HG03039 (cell line): ENCODE measurements around the gene CMC1.

Source experiments
- ATAC-seq: cut with Tn5 transposase; IDR thresholded peaks from one replicate; pipeline ENCODE4 v1.9.1; 2021; ENCODE audit warnings: mild to moderate bottlenecking, moderate library complexity; ENCODE audit not compliant: unreplicated experiment

The CMC1 gene

GRCh38 chr3:28295898-28296490 lies 54.6 kb downstream of the CMC1 start:
- no peak for ATAC-seq

GRCh38 chr3:28299705-28300104 lies 58.3 kb downstream of the CMC1 start:
- ATAC-seq: no peak

- no peak for ATAC-seq
Measured at GRCh38 chr3:28300345-28300962, 59.0 kb downstream of the CMC1 start.

- ATAC-seq: no peak
Measured at GRCh38 chr3:28301688-28302087, 60.3 kb downstream of the CMC1 start.

GRCh38 chr3:28308196-28308595 lies 66.8 kb downstream of the CMC1 start:
- no peak for ATAC-seq

- no peak for ATAC-seq
Measured at GRCh38 chr3:28315711-28316110, 74.3 kb downstream of the CMC1 start.

GRCh38 chr3:28316226-28316625 lies 74.8 kb downstream of the CMC1 start:
- no peak for ATAC-seq

- ATAC-seq: peak; percentile 93
Measured at GRCh38 chr3:28317438-28318022, 76.1 kb downstream of the CMC1 start.

- ATAC-seq: no peak
Measured at GRCh38 chr3:28320981-28321380, 79.6 kb downstream of the CMC1 start.

- no peak for ATAC-seq
Measured at GRCh38 chr3:28322464-28322863, 81.0 kb downstream of the CMC1 start.

- ATAC-seq: peak; percentile 69
Measured at GRCh38 chr3:28326458-28326926, 85.1 kb downstream of the CMC1 start.

GRCh38 chr3:28328188-28329151 lies 87.1 kb downstream of the CMC1 start:
- ATAC-seq: no peak

GRCh38 chr3:28334552-28334951 lies 93.1 kb downstream of the CMC1 start:
- no peak for ATAC-seq

- no peak for ATAC-seq
Measured at GRCh38 chr3:28335246-28335645, 93.8 kb downstream of the CMC1 start.

- no peak for ATAC-seq
Measured at GRCh38 chr3:28337230-28337629, 95.8 kb downstream of the CMC1 start.

- ATAC-seq: no peak
Measured at GRCh38 chr3:28343144-28343543, 101.7 kb downstream of the CMC1 start.

- ATAC-seq: no peak
Measured at GRCh38 chr3:28345690-28346089, 104.3 kb downstream of the CMC1 start.

GRCh38 chr3:28347374-28348264 lies 106.2 kb downstream of the CMC1 start:
- ATAC-seq: no peak

GRCh38 chr3:28348265-28348628 lies 106.8 kb downstream of the CMC1 start:
- no peak for ATAC-seq
